Natural killer cell treated with Interleukin-12 subunit alpha and Interleukin-12 subunit beta and Interleukin-15 and Interleukin-18, amount 100 ng/mL, for 72 hours (primary cell): ENCODE data around the gene MORN3. TPM values are rescaled to one million over a fixed set of nuclear protein-coding genes. Genes with fewer than 3 reads are reported as not detected.
A peak's percentile ranks its signal among the peaks of the same experiment; 100 is the strongest.
"Not testable (repeated sequence)": the region's sequence is repeated elsewhere in the genome, so short reads cannot be mapped to it uniquely, and the experiment has no call there.

ENCODE experiments used
- ATAC-seq, 2 donors: fragments of 150-1000 bp; cut with Tn5 transposase in 1 of 2; sonication (Bioruptor Pico), chemical (Tn5 transposase) in 1 of 2; 2 replicates each; pipeline ENCODE4 v1.10.0; 2021
- DNase-seq: peaks from one replicate; pipeline ENCODE4 v3.0.0; 2022; ENCODE audit warnings: low spot score
- H3K27ac Mint-ChIP-seq, 2 donors: 1 replicate in 1 of 2; 2 replicates in 1 of 2; pipeline ENCODE4 v1.8.0; 2022; ENCODE audit warnings: mixed read lengths in 2 of 2, mild to moderate bottlenecking in 1 of 2, moderate library complexity in 1 of 2
- H3K27me3 Mint-ChIP-seq, 2 donors: 1 replicate in 1 of 2; 2 replicates in 1 of 2; pipeline ENCODE4 v1.8.0; 2022; ENCODE audit warnings: mixed read lengths in 2 of 2
- H3K36me3 Mint-ChIP-seq: one replicate; pipeline ENCODE4 v1.8.0; 2022; ENCODE audit warnings: mixed read lengths
- H3K4me1 Mint-ChIP-seq, 2 donors: 1 replicate in 1 of 2; 2 replicates in 1 of 2; pipeline ENCODE4 v1.8.0; 2022; ENCODE audit warnings: low read depth in 2 of 2, mixed read lengths in 2 of 2, mild to moderate bottlenecking in 1 of 2
- H3K4me3 Mint-ChIP-seq: one replicate; pipeline ENCODE4 v1.8.0; 2022; ENCODE audit warnings: mixed read lengths
- H3K9me3 Mint-ChIP-seq: 2 replicates; pipeline ENCODE4 v1.8.0; 2022; ENCODE audit warnings: mixed read lengths
- total RNA-seq, 2 donors: library from RNA; stranded (reverse); gene quantifications; one replicate each; pipeline ENCODE4 v1.2.3, GENCODE V29; 2022

The MORN3 gene
- total RNA-seq = under 1 TPM; 0.17 to 0.43 TPM

DNA sequence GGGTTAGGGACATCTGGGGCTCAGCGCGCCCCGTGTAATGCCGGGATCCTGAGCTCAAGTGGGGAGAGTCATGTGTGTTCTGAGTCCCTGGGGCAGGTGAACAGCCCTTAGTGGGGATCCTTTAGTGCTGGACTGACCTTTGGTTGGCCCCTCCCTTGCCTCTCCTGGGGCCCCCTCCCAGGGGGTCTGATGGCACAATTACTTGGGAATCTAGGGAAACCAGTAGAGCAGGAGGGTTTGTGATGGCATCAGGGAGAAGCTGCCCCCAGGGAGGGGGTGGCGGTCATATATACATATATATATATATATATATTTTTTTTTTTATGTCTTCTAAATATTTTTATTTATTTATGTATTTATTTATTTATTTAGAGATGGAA is at the start of gene MORN3:
TSS of gene MORN3 (minus strand) at position 134 of the 380 bp plus-strand sequence. CDS start 171 bp downstream, outside the sequence.
- no peaks in the 10 kb centered on the region for H3K27me3 Mint-ChIP-seq
- ATAC-seq = no peak
- H3K36me3 Mint-ChIP-seq = peaks cover 4% of the 10 kb centered on the region
- H3K9me3 Mint-ChIP-seq = no peaks in the 10 kb centered on the region
- no peak within 1 kb of the TSS for H3K4me3 Mint-ChIP-seq
- no peak for DNase-seq
- H3K27ac Mint-ChIP-seq = peak within 1 kb of the TSS in 1 of 2 donors; percentile 26
- H3K4me1 Mint-ChIP-seq = peaks cover 28 to 31% of the 10 kb centered on the region in 2 donors

- Mint-ChIP-seq H3K27me3 (no peaks in the 10 kb centered on the region), H3K27ac (no peak overlapping the region), H3K9me3 (no peaks in the 10 kb centered on the region), H3K4me3 (no peak overlapping the region), H3K4me1 (peaks cover under 1 to 6% of the 10 kb centered on the region in 2 donors), H3K36me3 (no peaks in the 10 kb centered on the region)
- no peak for DNase-seq
- ATAC-seq = peak in 1 of 2 donors; percentile 35
Observed at GRCh38 chr12:121718653-121719239, 49.3 kb upstream of the MORN3 start.

- no peak for ATAC-seq
- Mint-ChIP-seq H3K9me3 (no peaks in the 10 kb centered on the region), H3K27me3 (no peaks in the 10 kb centered on the region), H3K36me3 (no peaks in the 10 kb centered on the region), H3K4me3 (no peak overlapping the region), H3K27ac (no peak overlapping the region), H3K4me1 (peaks cover 5 to 11% of the 10 kb centered on the region in 2 donors)
- DNase-seq = no peak
Observed at GRCh38 chr12:121717041-121717699, 47.7 kb upstream of the MORN3 start.

- Mint-ChIP-seq H3K27ac (no peak overlapping the region), H3K36me3 (no peaks in the 10 kb centered on the region), H3K27me3 (no peaks in the 10 kb centered on the region), H3K4me1 (peaks cover 13 to 17% of the 10 kb centered on the region in 2 donors), H3K4me3 (no peak overlapping the region), H3K9me3 (no peaks in the 10 kb centered on the region)
- no peak for DNase-seq
- ATAC-seq = no peak
Observed at GRCh38 chr12:121715862-121716435, 46.5 kb upstream of the MORN3 start.

- not testable (repeated sequence) for ATAC-seq, H3K36me3 Mint-ChIP-seq, H3K9me3 Mint-ChIP-seq, H3K27me3 Mint-ChIP-seq, H3K27ac Mint-ChIP-seq, DNase-seq, H3K4me3 Mint-ChIP-seq
- peaks cover 13 to 17% of the 10 kb centered on the region in 2 donors for H3K4me1 Mint-ChIP-seq
Observed at GRCh38 chr12:121715055-121715454, 45.6 kb upstream of the MORN3 start.

DNA sequence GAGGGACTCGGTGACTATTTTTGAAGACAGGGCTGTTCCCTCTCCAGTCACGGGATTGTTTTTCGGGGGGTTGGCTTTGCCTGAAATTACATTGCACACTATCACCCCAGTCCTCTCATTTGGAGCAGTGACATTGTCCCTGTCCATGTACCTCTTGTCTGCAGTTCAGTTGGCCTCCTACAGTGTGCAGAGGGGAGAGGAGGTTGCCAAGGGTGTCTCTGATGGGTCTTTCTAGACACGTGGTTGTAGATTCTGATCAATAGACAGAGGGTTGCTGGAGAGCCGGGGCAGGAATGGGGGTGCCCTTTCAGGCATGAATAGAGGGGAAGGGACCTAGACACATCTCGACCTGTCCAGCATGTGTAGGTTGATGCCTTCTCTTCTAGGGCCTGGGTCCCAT is 44.3 kb upstream of the MORN3 start:
- no peaks in the 10 kb centered on the region for H3K36me3 Mint-ChIP-seq
- peak overlapping the region; percentile 94 for H3K4me3 Mint-ChIP-seq
- no peak overlapping the region for H3K27ac Mint-ChIP-seq
- no peaks in the 10 kb centered on the region for H3K27me3 Mint-ChIP-seq
- no peak for ATAC-seq
- DNase-seq = no peak
- H3K4me1 Mint-ChIP-seq = peaks cover 13 to 17% of the 10 kb centered on the region in 2 donors
- no peaks in the 10 kb centered on the region for H3K9me3 Mint-ChIP-seq

GRCh38 chr12:121713257-121713777 is 43.9 kb upstream of the MORN3 start:
- H3K4me3 Mint-ChIP-seq = peak overlapping the region; percentile 94
- no peaks in the 10 kb centered on the region for H3K27me3 Mint-ChIP-seq
- no peak for DNase-seq
- H3K36me3 Mint-ChIP-seq = no peaks in the 10 kb centered on the region
- no peak for ATAC-seq
- no peaks in the 10 kb centered on the region for H3K9me3 Mint-ChIP-seq
- H3K4me1 Mint-ChIP-seq = peaks cover 13 to 17% of the 10 kb centered on the region in 2 donors
- H3K27ac Mint-ChIP-seq = no peak overlapping the region

DNA sequence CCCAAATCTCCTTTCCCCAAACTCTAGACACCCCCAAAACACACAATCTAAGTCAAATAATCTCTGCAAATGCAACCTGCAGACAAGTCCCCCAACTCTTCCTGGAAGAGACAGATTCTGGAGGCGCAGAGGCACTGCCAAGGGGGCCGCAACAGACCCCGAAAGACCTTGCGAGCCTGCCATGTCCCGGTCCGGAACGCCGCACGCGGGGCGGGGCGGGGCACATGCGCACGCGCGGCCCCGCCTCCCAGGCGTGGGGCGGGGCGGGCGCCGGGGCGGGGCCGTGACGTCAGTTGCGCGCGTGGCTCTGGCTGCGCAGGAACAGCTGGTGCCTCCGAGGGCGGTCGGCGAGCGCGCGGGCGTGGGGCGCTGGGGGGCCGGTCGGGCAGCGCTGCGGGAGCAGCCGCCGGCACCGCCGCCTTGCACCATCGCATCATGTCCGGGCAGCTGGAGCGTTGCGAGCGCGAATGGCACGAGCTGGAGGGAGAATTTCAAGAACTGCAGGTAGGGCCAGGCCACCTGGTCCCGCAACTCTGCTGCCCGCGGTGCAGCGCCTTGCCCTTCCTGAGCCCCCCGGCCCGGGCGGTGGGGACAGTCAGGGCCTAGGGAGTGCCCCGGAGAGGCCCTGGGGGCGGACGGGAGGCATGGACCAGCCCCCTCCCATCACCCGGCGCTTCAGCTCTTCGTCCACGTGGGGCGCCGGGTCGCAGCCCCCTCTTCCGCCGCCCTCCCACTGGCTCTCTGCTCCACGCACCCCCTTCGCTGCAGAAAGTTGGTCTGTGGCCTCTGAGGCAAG is 43.2 kb upstream of the MORN3 start, which contains the start of gene TMEM120B:
TSS of gene TMEM120B (plus strand) at position 292 of the 796 bp plus-strand sequence. CDS start at position 436, 144 bp downstream.
- Mint-ChIP-seq H3K4me1 (peaks cover 13 to 17% of the 10 kb centered on the region in 2 donors), H3K36me3 (no peaks in the 10 kb centered on the region), H3K4me3 (peak within 1 kb of the TSS; percentile 94), H3K9me3 (no peaks in the 10 kb centered on the region), H3K27ac (peak within 1 kb of the TSS; percentile 77 to 80), H3K27me3 (no peaks in the 10 kb centered on the region)
- DNase-seq (peak; percentile 87), ATAC-seq (peak; percentile 96 to 98)

DNA sequence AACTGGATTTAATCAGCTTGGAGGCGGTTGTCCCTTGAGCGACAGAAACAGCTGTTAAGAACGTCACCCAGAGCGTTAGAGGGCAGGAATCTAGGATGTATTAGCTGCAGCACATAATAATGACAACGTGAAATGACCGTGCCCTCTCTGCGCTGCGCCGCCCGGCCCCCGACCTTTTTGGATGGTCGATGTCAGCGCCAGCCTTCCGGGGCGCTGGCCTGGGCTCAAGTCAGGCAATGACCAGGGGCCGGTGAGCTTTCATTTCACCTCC is 42.7 kb upstream of the MORN3 start:
- ATAC-seq = peak; percentile 48 to 66
- Mint-ChIP-seq H3K9me3 (no peaks in the 10 kb centered on the region), H3K27me3 (no peaks in the 10 kb centered on the region), H3K27ac (peak overlapping the region; percentile 77 to 80), H3K36me3 (no peaks in the 10 kb centered on the region), H3K4me1 (peaks cover 13 to 17% of the 10 kb centered on the region in 2 donors), H3K4me3 (peak overlapping the region; percentile 94)
- no peak for DNase-seq

DNA sequence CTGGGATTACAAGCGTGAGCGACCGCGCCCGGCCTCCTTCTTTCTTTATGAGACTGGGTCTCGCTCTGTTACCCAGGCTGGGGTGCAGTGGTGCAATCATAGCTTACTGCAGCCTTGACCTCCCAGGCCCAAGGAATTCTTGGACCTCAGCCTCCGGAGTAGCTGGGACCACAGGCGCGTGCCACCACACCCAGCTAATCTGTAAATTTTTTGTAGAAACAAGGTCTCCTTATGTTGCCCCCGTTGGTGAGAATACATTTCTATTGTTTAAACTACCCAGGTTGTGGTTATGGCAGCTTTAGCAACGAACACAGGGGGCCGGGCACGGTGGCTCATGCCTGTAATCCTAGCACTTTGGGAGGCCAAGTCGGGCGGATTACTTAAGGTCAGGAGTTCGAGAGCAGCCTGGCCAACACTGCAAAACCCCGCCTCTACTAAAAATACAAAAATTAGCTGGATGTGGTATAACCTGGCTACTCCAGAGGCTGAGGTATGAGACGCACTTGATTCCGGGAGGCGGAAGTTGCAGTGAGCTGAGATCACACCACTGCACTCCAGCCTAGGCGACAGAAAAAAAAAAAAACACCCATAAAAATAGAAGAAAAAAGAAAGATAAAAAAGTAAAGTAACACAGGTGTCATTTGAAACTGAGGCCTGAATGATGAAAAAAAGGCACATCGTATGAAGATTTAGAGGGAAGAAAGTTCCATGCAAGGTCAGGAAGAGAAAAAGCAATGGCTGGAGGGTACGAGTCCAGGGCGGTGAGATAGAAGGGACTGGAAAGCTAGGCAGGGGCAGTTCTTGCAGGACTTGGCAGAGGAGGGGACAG is 42.1 kb upstream of the MORN3 start:
- no peaks in the 10 kb centered on the region for H3K36me3 Mint-ChIP-seq
- no peaks in the 10 kb centered on the region for H3K27me3 Mint-ChIP-seq
- peak overlapping the region; percentile 77 to 80 for H3K27ac Mint-ChIP-seq
- ATAC-seq (no peak), DNase-seq (no peak)
- H3K9me3 Mint-ChIP-seq = no peaks in the 10 kb centered on the region
- H3K4me1 Mint-ChIP-seq = peaks cover 13 to 17% of the 10 kb centered on the region in 2 donors
- peak overlapping the region; percentile 94 for H3K4me3 Mint-ChIP-seq

DNA sequence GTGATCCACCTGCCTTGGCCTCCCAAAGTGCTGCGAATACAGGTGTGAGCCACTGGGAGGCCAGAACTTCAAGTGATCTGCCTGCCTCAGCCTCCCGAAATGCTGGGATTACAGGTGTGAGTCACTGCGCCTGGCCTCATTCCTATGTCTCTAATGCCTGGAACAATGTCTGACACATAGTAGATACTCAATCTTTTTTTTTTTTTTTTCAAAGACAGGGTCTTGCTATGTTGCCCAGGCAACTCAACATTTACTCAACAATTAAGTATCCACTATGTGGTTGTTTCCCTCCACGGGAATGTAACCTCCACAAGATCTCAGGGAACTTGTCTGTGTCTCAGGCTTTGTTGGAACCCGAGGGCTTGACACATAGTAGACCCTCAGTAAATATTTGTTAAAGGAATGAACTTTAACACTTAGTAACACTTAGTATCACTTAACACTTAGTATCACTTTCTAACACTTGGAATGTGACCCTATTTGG is 40.1 kb upstream of the MORN3 start:
- Mint-ChIP-seq H3K4me1 (peaks cover 13% of the 10 kb centered on the region in 2 donors), H3K4me3 (no peak overlapping the region), H3K36me3 (no peaks in the 10 kb centered on the region), H3K27me3 (no peaks in the 10 kb centered on the region), H3K9me3 (no peaks in the 10 kb centered on the region), H3K27ac (no peak overlapping the region)
- no peak for ATAC-seq
- DNase-seq = no peak

GRCh38 chr12:121709064-121709424 is 39.6 kb upstream of the MORN3 start:
- DNase-seq, H3K27me3 Mint-ChIP-seq, H3K9me3 Mint-ChIP-seq, ATAC-seq, H3K4me3 Mint-ChIP-seq, H3K27ac Mint-ChIP-seq, H3K36me3 Mint-ChIP-seq: not testable (repeated sequence)
- peaks cover 13% of the 10 kb centered on the region in 2 donors for H3K4me1 Mint-ChIP-seq
